Activated naive CD4-positive, alpha-beta T cell treated with anti-CD3 and anti-CD28 coated beads, Interleukin-2, amount 50 U/mL, for 24 hours (primary cell): ENCODE measurements around the gene ERFE.

Source experiments
- H3K27ac Mint-ChIP-seq: one replicate; pipeline ENCODE4 v1.8.0; 2021; ENCODE audit warnings: mild to moderate bottlenecking, mixed read lengths
- H3K27me3 Mint-ChIP-seq: one replicate; pipeline ENCODE4 v1.8.0; 2021; ENCODE audit warnings: mixed read lengths
- H3K36me3 Mint-ChIP-seq: one replicate; pipeline ENCODE4 v1.8.0; 2021; ENCODE audit warnings: mixed read lengths
- H3K4me1 Mint-ChIP-seq: one replicate; pipeline ENCODE4 v1.8.0; 2021; ENCODE audit warnings: mixed read lengths
- H3K4me3 Mint-ChIP-seq: one replicate; pipeline ENCODE4 v1.8.0; 2021; ENCODE audit warnings: mild to moderate bottlenecking, mixed read lengths
- H3K9me3 Mint-ChIP-seq: one replicate; pipeline ENCODE4 v1.8.0; 2021; ENCODE audit warnings: mixed read lengths

The ERFE gene

DNA sequence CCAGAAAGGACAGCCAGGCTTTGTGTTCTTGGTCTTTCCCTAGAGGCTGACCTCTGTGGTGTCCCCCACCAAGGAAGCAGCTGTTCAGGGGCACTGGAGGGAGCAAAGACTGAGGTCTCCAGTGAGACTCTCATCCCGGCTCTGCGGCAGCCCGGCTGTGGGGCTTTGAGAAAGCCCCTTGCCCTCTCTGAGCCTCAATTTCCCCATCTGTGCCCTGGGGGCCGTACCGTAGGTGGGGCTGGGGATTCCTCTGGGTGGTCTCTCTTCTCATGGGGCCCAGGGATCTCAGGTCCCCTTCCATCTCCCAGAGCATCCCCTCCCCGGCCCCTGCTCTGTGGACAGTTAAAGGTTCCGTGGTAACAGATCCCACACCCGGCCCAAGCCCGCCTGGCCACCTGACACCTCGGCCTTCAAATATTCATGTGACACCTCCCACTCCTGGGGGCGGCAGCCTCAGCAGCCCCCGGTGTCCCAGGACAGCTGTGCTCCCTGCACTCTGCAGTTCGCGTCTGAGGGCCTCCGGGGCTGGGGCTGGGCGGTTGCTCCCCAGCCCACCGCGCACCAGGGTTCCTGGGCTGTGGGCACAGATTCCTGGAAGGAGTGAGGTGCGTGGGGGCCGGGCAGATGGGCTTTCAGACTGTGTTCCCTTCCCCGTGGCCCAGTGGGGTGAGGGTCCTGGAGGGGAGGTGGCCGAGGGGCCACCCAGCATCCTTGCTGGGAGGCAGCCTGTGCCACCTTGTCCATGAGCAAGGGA is 35.4 kb upstream of the ERFE start:
- Mint-ChIP-seq H3K36me3 (no peaks in the 10 kb centered on the region), H3K4me3 (no peak overlapping the region), H3K27me3 (no peaks in the 10 kb centered on the region), H3K4me1 (no peaks in the 10 kb centered on the region), H3K9me3 (no peaks in the 10 kb centered on the region), H3K27ac (no peak overlapping the region)

DNA sequence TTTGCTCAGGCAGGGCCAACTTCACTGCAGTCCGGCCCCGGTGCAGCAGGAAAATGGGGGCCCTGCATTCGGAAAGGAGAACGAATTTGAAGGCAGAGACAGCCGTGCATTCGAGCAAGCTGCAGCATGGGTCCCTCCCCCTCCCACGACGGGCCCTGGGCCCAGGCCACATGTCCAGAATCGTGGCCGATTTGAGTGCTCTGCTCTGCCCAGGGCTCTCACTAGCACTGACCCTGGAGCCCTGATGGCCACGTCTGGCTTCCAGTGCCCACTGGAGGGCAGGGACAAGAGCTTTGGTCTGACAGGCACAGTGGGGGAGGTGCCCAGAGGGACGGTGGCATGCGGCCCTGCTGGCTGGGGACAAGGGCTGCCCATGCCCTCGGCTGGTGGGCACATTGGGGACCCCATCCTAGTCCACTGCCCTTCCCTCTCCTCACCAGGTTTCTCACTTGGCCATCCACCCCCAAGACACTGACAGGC is 34.7 kb upstream of the ERFE start:
- no peaks in the 10 kb centered on the region for H3K27me3 Mint-ChIP-seq
- H3K4me3 Mint-ChIP-seq = no peak overlapping the region
- no peaks in the 10 kb centered on the region for H3K4me1 Mint-ChIP-seq
- H3K27ac Mint-ChIP-seq = no peak overlapping the region
- no peaks in the 10 kb centered on the region for H3K36me3 Mint-ChIP-seq
- H3K9me3 Mint-ChIP-seq = no peaks in the 10 kb centered on the region

DNA sequence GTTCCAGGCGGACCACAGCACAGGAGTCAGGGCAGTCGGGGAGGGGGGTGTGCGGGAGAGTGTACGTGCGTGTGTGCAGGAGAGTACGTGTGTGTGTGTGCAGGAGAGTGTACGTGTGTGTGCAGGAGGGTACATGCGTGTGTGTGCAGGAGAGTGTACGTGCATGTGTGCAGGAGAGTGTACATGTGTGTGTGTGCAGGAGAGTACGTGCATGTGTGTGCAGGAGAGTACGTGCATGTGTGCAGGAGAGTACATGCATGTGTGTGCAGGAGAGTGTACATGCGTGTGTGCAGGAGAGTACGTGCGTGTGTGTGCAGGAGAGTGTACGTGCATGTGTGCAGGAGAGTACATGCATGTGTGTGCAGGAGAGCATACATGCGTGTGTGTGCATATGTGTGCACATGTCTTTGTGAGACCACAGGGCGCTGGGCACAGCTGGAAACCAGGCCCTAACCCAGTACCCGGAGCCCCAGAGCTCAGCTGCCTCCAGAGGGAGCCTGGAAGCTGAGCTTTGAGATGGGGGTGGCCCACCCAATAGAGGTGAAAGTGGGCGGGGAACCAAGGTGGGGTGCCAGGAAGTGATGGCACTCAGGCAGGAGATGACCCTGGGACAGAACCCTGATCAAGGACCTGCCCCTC is 34.2 kb upstream of the ERFE start:
- Mint-ChIP-seq H3K4me3 (no peak overlapping the region), H3K27ac (no peak overlapping the region), H3K4me1 (no peaks in the 10 kb centered on the region), H3K9me3 (no peaks in the 10 kb centered on the region), H3K27me3 (no peaks in the 10 kb centered on the region), H3K36me3 (no peaks in the 10 kb centered on the region)

DNA sequence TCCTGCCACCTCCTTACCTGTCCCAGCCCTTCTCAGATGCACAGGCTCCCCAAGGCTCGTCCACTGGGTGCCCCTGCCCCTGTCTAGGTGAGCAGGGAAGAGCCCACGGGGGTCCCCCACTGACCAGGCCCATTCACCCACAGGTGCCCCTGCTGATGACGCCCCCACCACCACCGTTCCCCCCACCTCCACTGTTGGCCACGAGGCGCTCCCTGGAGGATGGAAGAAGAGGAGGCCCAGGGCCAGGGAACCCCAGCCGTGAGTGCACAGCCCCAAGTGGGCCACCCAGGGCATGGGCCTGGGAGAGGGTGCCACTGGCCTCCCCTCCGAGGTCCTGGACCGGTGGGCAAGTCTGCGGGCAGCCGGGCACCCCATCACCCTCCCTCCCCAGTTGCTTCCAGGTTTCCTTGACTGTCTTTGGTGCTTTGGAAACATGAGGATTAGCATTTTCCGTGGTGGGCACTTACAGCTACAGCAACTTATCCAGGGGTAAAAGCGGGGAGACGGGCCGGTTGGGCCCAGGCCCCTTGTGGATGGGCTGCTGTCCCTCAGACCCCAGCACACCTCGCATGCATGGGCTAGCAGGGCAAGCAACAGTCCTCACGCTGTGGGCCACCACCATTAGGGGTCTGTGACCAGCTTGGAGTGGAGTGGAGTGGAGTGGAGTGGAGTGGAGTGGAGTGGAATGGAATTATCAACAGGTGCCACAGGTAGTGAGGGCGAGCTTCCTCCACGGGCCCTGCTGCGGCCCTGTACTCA is 33.5 kb upstream of the ERFE start:
- no peak overlapping the region for H3K27ac Mint-ChIP-seq
- H3K4me1 Mint-ChIP-seq = no peaks in the 10 kb centered on the region
- no peaks in the 10 kb centered on the region for H3K36me3 Mint-ChIP-seq
- H3K9me3 Mint-ChIP-seq = no peaks in the 10 kb centered on the region
- H3K27me3 Mint-ChIP-seq = no peaks in the 10 kb centered on the region
- no peak overlapping the region for H3K4me3 Mint-ChIP-seq

DNA sequence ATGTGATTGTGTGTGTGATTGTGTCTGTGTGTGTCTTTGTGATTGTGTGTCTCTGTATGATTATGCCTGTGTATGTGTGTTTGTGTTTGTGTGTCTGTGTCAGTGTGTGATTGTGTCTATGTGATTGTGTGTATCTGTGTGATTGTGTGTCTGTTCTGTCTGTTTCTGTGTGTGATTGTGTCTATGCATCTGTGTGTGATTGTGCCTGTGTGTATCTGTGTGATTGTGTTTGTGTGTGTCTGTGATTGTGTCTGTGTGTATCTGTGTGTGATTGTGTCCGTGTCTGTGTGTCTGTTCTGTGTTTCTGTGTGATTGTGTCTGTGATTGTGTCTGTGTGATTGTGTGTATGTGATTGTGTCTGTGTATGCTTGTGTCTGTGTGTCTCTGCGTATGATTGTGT is 32.4 kb upstream of the ERFE start:
- no peaks in the 10 kb centered on the region for H3K4me1 Mint-ChIP-seq
- no peak overlapping the region for H3K4me3 Mint-ChIP-seq
- no peaks in the 10 kb centered on the region for H3K9me3 Mint-ChIP-seq
- H3K36me3 Mint-ChIP-seq = no peaks in the 10 kb centered on the region
- no peaks in the 10 kb centered on the region for H3K27me3 Mint-ChIP-seq
- H3K27ac Mint-ChIP-seq = no peak overlapping the region

DNA sequence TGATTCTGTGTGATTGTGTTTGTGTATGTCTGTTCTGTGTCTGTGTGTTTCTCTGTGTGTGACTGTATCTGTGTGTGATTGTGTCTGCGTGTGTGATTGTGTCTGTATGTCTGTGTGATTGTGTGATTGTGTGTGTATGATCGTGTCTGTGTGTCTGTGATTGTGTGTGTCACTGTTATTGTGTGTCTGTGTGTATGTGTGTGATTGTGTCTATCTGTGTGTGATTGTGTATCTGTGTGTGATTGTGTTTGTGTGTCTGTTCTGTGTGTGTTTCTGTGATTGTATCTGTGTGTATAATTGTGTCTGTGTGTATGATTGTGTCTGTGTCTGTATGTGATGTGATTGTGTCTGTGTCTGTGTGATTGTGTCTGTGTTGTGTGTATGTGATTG is 32.0 kb upstream of the ERFE start:
- Mint-ChIP-seq H3K27ac (no peak overlapping the region), H3K36me3 (no peaks in the 10 kb centered on the region), H3K27me3 (no peaks in the 10 kb centered on the region), H3K4me1 (no peaks in the 10 kb centered on the region), H3K4me3 (no peak overlapping the region), H3K9me3 (no peaks in the 10 kb centered on the region)

DNA sequence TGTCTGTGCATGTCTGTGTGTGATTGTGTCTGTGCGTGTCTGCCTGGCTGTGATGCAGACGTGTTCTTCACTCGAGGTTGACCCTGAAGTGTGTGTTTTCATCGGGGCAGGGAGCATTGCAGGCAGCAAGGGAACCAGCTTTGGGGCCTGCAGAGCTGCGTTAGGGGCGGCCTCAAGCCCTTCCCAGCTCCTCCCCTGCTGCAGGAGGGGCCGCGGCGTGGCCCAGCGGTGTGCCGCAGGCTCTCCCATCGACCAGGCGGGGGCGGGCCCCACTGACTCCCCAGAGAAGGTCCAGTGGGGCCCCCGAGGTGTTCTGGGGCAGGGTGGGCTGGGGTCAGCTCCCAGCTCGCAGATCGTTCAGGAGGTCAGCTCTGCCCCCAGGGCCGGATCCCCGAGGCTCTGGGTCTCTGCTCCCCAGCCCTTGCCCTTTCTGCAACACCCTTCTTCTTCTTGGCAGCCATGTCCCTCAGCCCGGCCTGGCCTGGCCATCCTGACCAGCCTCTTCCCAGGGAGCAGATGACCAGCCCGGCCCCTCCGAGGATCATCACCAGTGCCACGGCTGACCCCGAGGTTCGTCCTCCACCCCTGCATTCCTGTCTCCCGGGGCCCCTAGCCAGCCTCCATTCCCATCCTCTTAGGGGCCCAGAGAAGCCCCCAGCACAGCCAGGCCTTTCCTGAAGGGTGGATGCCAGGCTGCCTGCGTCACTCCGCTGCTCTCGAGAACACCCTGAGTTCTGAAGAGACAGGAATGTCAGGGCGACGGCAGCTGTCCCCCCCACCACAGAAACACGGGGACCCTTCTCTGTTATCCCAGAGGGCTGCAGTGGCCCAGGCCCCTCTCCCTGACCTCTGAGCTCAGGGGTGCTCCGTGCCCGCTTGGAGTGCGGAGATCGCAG is 31.4 kb upstream of the ERFE start:
- H3K4me3 Mint-ChIP-seq = no peak overlapping the region
- no peaks in the 10 kb centered on the region for H3K27me3 Mint-ChIP-seq
- no peaks in the 10 kb centered on the region for H3K36me3 Mint-ChIP-seq
- H3K27ac Mint-ChIP-seq = no peak overlapping the region
- H3K9me3 Mint-ChIP-seq = no peaks in the 10 kb centered on the region
- no peaks in the 10 kb centered on the region for H3K4me1 Mint-ChIP-seq

DNA sequence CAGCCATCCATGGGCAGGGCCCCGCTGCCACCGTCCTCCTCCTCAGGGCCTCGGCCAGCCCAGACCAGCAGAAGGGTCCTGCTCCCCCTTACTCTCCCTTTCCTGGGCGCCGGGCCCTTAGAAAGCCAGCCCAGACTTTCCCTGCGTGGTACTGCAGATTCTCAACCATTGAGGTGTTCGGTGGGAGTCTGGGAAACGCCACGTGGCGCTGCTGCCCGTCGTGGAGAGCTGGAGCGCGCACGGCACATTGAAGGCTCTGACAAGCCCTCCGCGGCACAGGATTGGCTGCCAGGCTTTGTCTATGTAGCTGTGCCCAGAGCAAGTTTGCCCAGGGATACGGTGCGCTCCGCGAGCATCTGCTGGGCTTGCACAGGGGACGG is 30.7 kb upstream of the ERFE start:
- no peaks in the 10 kb centered on the region for H3K36me3 Mint-ChIP-seq
- no peak overlapping the region for H3K27ac Mint-ChIP-seq
- H3K9me3 Mint-ChIP-seq = no peaks in the 10 kb centered on the region
- H3K4me3 Mint-ChIP-seq = no peak overlapping the region
- no peaks in the 10 kb centered on the region for H3K4me1 Mint-ChIP-seq
- H3K27me3 Mint-ChIP-seq = no peaks in the 10 kb centered on the region

DNA sequence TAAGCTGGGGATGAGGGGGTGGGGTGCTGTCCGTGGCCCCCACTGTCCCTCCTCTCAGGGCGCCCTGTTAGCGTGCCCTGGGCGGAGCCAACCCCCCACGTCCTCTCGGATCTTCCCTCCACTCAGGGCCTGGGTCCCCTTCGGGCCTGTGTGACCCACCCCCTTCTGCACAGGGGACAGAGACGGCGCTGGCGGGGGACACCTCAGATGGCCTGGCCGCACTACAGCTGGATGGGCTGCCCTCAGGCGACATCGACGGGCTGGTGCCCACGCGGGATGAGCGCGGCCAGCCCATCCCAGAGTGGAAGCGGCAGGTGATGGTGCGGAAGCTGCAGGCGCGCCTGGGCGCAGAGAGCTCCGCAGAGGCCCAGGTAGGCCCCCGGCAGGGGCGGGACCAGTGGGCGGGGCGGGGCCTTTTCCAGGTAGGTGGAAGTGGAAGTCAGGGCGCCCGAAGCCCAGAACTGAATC is 30.2 kb upstream of the ERFE start:
- no peak overlapping the region for H3K27ac Mint-ChIP-seq
- no peak overlapping the region for H3K4me3 Mint-ChIP-seq
- no peaks in the 10 kb centered on the region for H3K36me3 Mint-ChIP-seq
- H3K9me3 Mint-ChIP-seq = no peaks in the 10 kb centered on the region
- no peaks in the 10 kb centered on the region for H3K4me1 Mint-ChIP-seq
- H3K27me3 Mint-ChIP-seq = no peaks in the 10 kb centered on the region

DNA sequence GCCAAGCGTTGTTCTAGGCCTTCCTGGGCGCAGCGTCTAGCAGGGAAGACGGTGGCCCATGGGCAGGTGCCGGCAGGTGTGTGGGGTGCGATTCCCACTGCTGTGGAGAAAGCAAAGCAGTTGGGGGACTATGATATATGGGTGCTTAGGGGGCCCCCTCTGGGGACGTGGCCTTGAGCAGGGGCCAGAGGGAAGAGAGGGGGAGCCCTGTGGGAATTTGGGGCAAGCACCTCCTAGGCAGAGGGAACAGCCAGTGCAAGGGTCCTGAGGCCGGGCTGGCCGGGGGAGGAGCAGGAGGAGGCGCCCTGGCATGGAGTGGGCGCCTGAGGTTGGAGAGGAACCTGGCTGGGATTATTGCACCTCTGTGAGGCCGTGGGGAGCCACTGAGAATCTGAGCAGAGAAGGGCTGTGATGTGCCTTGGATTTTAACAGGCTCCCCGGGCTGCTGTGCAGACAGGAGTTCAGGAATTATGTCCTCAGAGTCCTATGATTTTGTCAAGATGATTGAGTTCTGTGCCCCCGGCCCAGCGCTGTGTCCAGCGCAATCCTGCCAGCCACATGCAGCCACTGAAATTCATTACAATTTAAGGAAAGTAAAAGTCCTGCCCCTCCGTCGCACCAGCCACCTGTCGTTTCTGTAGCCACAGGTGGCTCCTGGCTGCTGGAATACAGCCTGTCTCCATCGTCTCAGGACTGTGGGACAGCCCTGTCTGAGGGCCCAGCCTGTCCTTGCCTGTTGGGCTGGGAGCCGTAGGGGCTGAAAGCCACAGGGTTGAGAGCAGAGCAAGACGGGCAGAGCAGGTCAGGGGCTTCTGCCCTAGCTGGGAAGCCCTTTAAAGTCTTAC is 29.4 kb upstream of the ERFE start:
- Mint-ChIP-seq H3K27ac (no peak overlapping the region), H3K4me1 (no peaks in the 10 kb centered on the region), H3K27me3 (no peaks in the 10 kb centered on the region), H3K9me3 (no peaks in the 10 kb centered on the region), H3K4me3 (no peak overlapping the region), H3K36me3 (no peaks in the 10 kb centered on the region)

DNA sequence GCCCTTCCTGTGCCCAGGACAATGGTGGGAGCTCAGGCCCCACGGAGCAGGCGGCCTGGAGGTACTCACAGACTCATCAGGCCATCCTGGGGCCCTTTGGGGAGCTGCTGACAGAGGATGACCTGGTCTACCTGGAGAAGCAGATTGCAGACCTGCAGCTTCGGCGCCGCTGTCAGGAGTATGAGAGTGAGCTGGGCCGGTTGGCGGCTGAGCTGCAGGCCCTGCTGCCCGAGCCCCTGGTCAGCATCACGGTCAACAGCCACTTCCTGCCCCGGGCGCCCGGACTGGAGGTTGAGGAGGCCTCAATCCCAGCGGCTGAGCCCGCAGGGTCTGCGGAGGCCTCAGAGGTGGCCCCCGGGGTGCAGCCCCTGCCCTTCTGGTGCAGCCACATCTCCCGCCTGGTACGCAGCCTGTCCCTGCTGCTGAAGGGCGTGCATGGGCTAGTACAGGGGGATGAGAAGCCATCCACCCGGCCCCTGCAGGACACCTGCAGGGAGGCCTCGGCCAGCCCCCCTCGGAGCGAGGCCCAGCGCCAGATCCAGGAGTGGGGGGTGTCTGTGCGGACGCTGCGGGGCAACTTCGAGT is 28.6 kb upstream of the ERFE start:
- no peak overlapping the region for H3K4me3 Mint-ChIP-seq
- no peaks in the 10 kb centered on the region for H3K4me1 Mint-ChIP-seq
- no peaks in the 10 kb centered on the region for H3K27me3 Mint-ChIP-seq
- H3K27ac Mint-ChIP-seq = no peak overlapping the region
- no peaks in the 10 kb centered on the region for H3K9me3 Mint-ChIP-seq
- H3K36me3 Mint-ChIP-seq = no peaks in the 10 kb centered on the region

DNA sequence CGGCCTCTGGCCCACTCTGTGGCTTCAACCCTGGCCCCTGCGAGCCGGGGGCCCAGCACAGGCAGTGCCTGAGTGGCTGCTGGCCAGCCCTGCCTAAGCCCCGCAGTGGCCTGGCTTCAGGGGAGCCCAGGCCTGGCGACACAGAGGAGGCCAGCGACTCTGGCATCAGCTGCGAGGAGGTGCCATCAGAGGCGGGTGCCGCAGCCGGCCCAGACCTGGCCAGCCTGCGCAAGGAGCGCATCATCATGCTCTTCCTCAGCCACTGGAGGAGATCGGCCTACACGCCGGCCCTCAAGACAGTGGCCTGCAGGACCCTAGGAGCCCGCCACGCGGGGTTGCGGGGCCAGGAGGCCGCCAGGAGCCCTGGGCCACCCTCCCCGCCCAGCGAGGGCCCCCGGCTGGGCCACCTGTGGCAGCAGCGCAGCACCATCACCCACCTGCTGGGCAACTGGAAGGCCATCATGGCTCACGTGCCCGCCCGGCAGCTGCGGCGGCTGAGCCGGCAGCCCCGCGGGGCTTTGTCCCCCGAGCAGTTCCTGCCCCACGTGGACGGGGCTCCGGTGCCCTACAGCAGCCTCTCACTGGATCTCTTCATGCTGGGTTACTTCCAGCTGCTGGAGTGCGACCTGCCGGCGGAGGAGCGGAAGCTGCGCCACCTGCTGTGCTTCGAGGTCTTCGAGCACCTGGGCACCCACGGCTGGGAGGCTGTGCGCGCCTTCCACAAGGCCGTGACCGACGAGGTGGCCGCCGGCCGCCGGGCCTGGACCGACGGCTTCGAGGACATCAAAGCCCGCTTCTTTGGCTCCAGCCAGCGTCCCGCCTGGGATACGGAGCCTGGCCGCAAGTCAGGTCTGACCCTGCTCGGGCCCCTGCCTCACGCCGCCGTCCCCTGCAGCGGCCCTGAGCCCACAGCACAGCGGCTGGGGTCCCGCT is 27.8 kb upstream of the ERFE start:
- H3K27ac Mint-ChIP-seq = no peak overlapping the region
- no peaks in the 10 kb centered on the region for H3K4me1 Mint-ChIP-seq
- no peak overlapping the region for H3K4me3 Mint-ChIP-seq
- H3K27me3 Mint-ChIP-seq = no peaks in the 10 kb centered on the region
- no peaks in the 10 kb centered on the region for H3K36me3 Mint-ChIP-seq
- H3K9me3 Mint-ChIP-seq = no peaks in the 10 kb centered on the region

DNA sequence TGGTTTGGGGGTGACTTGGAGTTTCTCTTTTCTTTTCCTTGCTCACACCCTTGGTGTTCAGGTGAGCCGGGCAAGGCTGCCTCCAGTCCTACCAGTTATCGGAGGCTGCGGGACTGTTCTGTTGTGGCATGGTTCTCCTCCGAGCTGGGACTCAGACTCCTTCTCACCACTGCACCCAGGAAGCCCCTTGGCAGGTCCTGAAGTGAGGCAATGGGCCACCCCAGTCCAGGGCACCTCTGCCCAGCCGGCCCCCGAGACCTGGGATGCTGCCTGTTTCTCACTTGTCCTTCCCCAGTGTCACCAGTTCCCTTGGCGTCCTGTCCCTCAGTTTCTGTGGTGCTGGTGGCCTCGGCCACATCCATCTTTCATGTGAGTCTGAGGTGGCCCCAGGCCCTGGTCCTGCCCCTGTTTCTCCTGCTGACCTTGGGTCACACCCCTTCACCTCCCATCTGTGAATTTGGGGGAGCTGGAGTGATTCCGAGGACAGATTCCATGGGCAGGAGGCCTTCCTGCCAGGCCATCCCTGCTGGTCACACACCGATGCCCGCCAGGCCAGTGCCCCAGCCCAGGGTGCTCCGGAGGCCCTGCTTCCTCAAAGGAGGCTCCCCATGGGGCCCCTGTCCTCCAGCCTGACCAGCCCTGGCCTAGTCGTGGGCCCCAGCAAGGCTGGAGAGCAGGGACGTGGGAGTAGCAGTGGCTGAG is 26.9 kb upstream of the ERFE start:
- Mint-ChIP-seq H3K27ac (no peak overlapping the region), H3K9me3 (no peaks in the 10 kb centered on the region), H3K4me3 (no peak overlapping the region), H3K27me3 (no peaks in the 10 kb centered on the region), H3K4me1 (no peaks in the 10 kb centered on the region), H3K36me3 (no peaks in the 10 kb centered on the region)
